SK-N-SH treated with all-trans-retinoic acid at 6 μM for 48 hours (cell line): ENCODE measurements around the gene TTC3.

Experiments
- ATAC-seq: fragments of 200-7000 bp; cut with Tn5 transposase; 3 replicates; pipeline ENCODE4 v1.9.1; 2020; ENCODE audit warnings: mild to moderate bottlenecking, moderate library complexity
- ARNTL ChIP-seq: fragments of 450-650 bp; formaldehyde crosslinking; IDR thresholded peaks from 2 replicates; pipeline ENCODE4 v1.5.0; 2020; ENCODE audit warnings: low read depth, mild to moderate bottlenecking, moderate library complexity, borderline replicate concordance
- BACH2 ChIP-seq: fragments of 250-450 bp; sonication (Bioruptor Pico); IDR thresholded peaks from 2 replicates; pipeline ENCODE4 v1.9.0; 2021; ENCODE audit warnings: mild to moderate bottlenecking, borderline replicate concordance
- CREB5 ChIP-seq: fragments of 250-450 bp; sonication (Bioruptor Pico); IDR thresholded peaks from 2 replicates; pipeline ENCODE4 v1.5.1; 2020; ENCODE audit warnings: low read depth, mild to moderate bottlenecking, moderate library complexity
- CSDC2 ChIP-seq: fragments of 250-450 bp; sonication (Bioruptor Pico); IDR thresholded peaks from 2 replicates; pipeline ENCODE4 v1.5.0; 2020; ENCODE audit warnings: mild to moderate bottlenecking, moderate library complexity
- CSRNP3 ChIP-seq: fragments of 250-450 bp; sonication (Bioruptor Pico); IDR thresholded peaks from 2 replicates; pipeline ENCODE4 v1.5.1; 2021; ENCODE audit warnings: mild to moderate bottlenecking, moderate library complexity
- ESRRG ChIP-seq: fragments of 250-450 bp; sonication (Bioruptor Pico); IDR thresholded peaks from 2 replicates; pipeline ENCODE4 v1.6.1; 2021; ENCODE audit warnings: mild to moderate bottlenecking
- ISL1 ChIP-seq: fragments of 250-450 bp; sonication (Bioruptor Pico); IDR thresholded peaks from 2 replicates; pipeline ENCODE4 v2.1.2; 2022; ENCODE audit warnings: mild to moderate bottlenecking, moderate library complexity
- OSR1 ChIP-seq: fragments of 250-450 bp; sonication (Bioruptor Pico); IDR thresholded peaks from 2 replicates; pipeline ENCODE4 v1.8.0; 2022; ENCODE audit warnings: moderate library complexity, mild to moderate bottlenecking, inconsistent platforms
- PATZ1 ChIP-seq: fragments of 250-450 bp; sonication (Bioruptor Pico); IDR thresholded peaks from 2 replicates; pipeline ENCODE4 v1.8.0; 2020; ENCODE audit warnings: mild to moderate bottlenecking, moderate library complexity, borderline replicate concordance
- POU6F1 ChIP-seq: fragments of 250-450 bp; sonication (Bioruptor Pico); IDR thresholded peaks from 2 replicates; pipeline ENCODE4 v1.8.0; 2021; ENCODE audit warnings: low read depth, mild to moderate bottlenecking, moderate library complexity, borderline replicate concordance
- PPARA ChIP-seq: fragments of 250-450 bp; sonication (Bioruptor Pico); IDR thresholded peaks from 2 replicates; pipeline ENCODE4 v1.5.0; 2020; ENCODE audit warnings: mild to moderate bottlenecking, borderline replicate concordance
- RARB ChIP-seq: fragments of 250-450 bp; sonication (Bioruptor Pico); IDR thresholded peaks from 2 replicates; pipeline ENCODE4 v1.8.0; 2021; ENCODE audit warnings: mild to moderate bottlenecking, moderate library complexity
- SNAI2 ChIP-seq: fragments of 250-450 bp; sonication (Bioruptor Pico); IDR thresholded peaks from 2 replicates; pipeline ENCODE4 v1.5.0; 2020; ENCODE audit warnings: mild to moderate bottlenecking, moderate library complexity
- TCF4 ChIP-seq: fragments of 250-450 bp; sonication (Bioruptor Pico); IDR thresholded peaks from 2 replicates; pipeline ENCODE4 v1.8.0; 2021; ENCODE audit warnings: mild to moderate bottlenecking, moderate library complexity, borderline replicate concordance
- TOX ChIP-seq: fragments of 250-450 bp; sonication (Bioruptor Pico); IDR thresholded peaks from 2 replicates; pipeline ENCODE4 v1.8.0; 2021; ENCODE audit warnings: mild to moderate bottlenecking, moderate library complexity, borderline replicate concordance
- TSHZ2 ChIP-seq: fragments of 250-450 bp; sonication (Bioruptor Pico); IDR thresholded peaks from 2 replicates; pipeline ENCODE4 v1.5.0; 2020; ENCODE audit warnings: mild to moderate bottlenecking, moderate library complexity
- ZC3H10 ChIP-seq: fragments of 250-450 bp; sonication (Bioruptor Pico); IDR thresholded peaks from 2 replicates; pipeline ENCODE4 v1.5.1; 2021; ENCODE audit warnings: mild to moderate bottlenecking, moderate library complexity
- ZFP3 ChIP-seq: fragments of 250-450 bp; sonication (Bioruptor Pico); IDR thresholded peaks from 2 replicates; pipeline ENCODE4 v1.5.0; 2020; ENCODE audit warnings: mild to moderate bottlenecking, moderate library complexity
- ZFP30 ChIP-seq: fragments of 450-650 bp; formaldehyde crosslinking; IDR thresholded peaks from 2 replicates; pipeline ENCODE4 v1.5.0; 2022; ENCODE audit warnings: mild to moderate bottlenecking, moderate library complexity
- ZNF565 ChIP-seq: fragments of 450-650 bp; formaldehyde crosslinking; conservative IDR thresholded peaks from 2 replicates; pipeline ENCODE4 v1.5.0; 2020; ENCODE audit warnings: low read depth, mild to moderate bottlenecking, moderate library complexity
- ZNF70 ChIP-seq: fragments of 450-650 bp; formaldehyde crosslinking; IDR thresholded peaks from 2 replicates; pipeline ENCODE4 v1.5.0; 2020; ENCODE audit warnings: mild to moderate bottlenecking, moderate library complexity
- ZNF8 ChIP-seq: fragments of 450-650 bp; formaldehyde crosslinking; IDR thresholded peaks from 2 replicates; pipeline ENCODE4 v1.5.0; 2020; ENCODE audit warnings: mild to moderate bottlenecking, moderate library complexity

TTC3 gene

GRCh38 chr21:37149411-37149810 lies 76.4 kb downstream of the TTC3 start:
- TF ChIP-seq ESRRG (no peak), TOX (CRISPR knock-in tag) (no peak), ZNF70 (CRISPR knock-in tag) (no peak), BACH2 (no peak), TSHZ2 (CRISPR knock-in tag) (no peak), CSRNP3 (CRISPR knock-in tag) (no peak), ISL1 (CRISPR knock-in tag) (no peak), ARNTL (no peak), ZFP3 (CRISPR knock-in tag) (no peak), SNAI2 (CRISPR knock-in tag) (no peak), PATZ1 (CRISPR knock-in tag) (no peak), OSR1 (CRISPR knock-in tag) (no peak), ZFP30 (CRISPR knock-in tag) (no peak), CSDC2 (CRISPR knock-in tag) (no peak), ZC3H10 (no peak)
- ATAC-seq, result no peak

GRCh38 chr21:37153196-37153934 lies 80.3 kb downstream of the TTC3 start:
- TF ChIP-seq ZNF8 (CRISPR knock-in tag), result no peak
- peak; percentile 53 for TF ChIP-seq ISL1 (CRISPR knock-in tag)
- peak; percentile 45; the same call in 1 of the 2 replicates for TF ChIP-seq ZC3H10
- TF ChIP-seq PPARA, result no peak
- no peak for TF ChIP-seq TOX (CRISPR knock-in tag)
- no peak for TF ChIP-seq TCF4 (CRISPR knock-in tag)
- no peak for TF ChIP-seq CSRNP3 (CRISPR knock-in tag)
- TF ChIP-seq ZFP3 (CRISPR knock-in tag), result no peak
- TF ChIP-seq ZNF565 (CRISPR knock-in tag), result no peak
- TF ChIP-seq BACH2, result no peak
- ATAC-seq, result peak; percentile 78

GRCh38 chr21:37153935-37154350 lies 80.9 kb downstream of the TTC3 start:
- ATAC-seq, result peak; percentile 15; the same call in 2 of the 3 replicates
- TF ChIP-seq ZNF8 (CRISPR knock-in tag) (no peak), ISL1 (CRISPR knock-in tag) (peak; percentile 27), ZFP3 (CRISPR knock-in tag) (no peak)

GRCh38 chr21:37155186-37155585 lies 82.1 kb downstream of the TTC3 start:
- no peak for ATAC-seq
- TF ChIP-seq ZFP30 (CRISPR knock-in tag) (no peak), RARB (CRISPR knock-in tag) (no peak), ISL1 (CRISPR knock-in tag) (no peak), SNAI2 (CRISPR knock-in tag) (no peak), ESRRG (no peak), ZNF70 (CRISPR knock-in tag) (no peak), CSDC2 (CRISPR knock-in tag) (no peak), TCF4 (CRISPR knock-in tag) (no peak), CREB5 (CRISPR knock-in tag) (no peak), PATZ1 (CRISPR knock-in tag) (no peak), POU6F1 (CRISPR knock-in tag) (no peak)
